GM23338 (cell line): ENCODE data around the gene RGS6. TPM values are rescaled to one million over a fixed set of nuclear protein-coding genes. Genes with fewer than 3 reads are reported as not detected.

Experiments used
- ATAC-seq: fragments of 200-7000 bp; cut with Tn5 transposase; 3 replicates; pipeline ENCODE4 v1.9.1; 2020
- DNase-seq: peaks from one replicate; pipeline ENCODE4 v3.0.0-alpha.2; 2015; ENCODE audit warnings: low spot score
- H2AFZ ChIP-seq: fragments of 200-600 bp; sonication (generic); 2 replicates; pipeline ENCODE4 v1.8.0; 2016; ENCODE audit warnings: antibody characterized with exemption, mild to moderate bottlenecking, moderate library complexity
- H3F3A ChIP-seq: fragments of 200-600 bp; sonication (generic); replicated peaks from 2 replicates; pipeline ENCODE4 v1.8.0; 2017; ENCODE audit warnings: antibody characterized with exemption, mixed run types, low read depth
- H3K27ac ChIP-seq: fragments of 200-600 bp; sonication (generic); 2 replicates; pipeline ENCODE4 v1.6.1; 2016; ENCODE audit warnings: low read depth
- H3K27me3 ChIP-seq: fragments of 200-600 bp; sonication (generic); 2 replicates; pipeline ENCODE4 v1.8.0; 2016; ENCODE audit warnings: mild to moderate bottlenecking, mixed run types, moderate library complexity; ENCODE audit not compliant: insufficient read depth
- H3K36me3 ChIP-seq: fragments of 200-600 bp; sonication (generic); 2 replicates; pipeline ENCODE4 v1.8.0; 2016; ENCODE audit warnings: mild to moderate bottlenecking; ENCODE audit not compliant: insufficient read depth
- H3K4me1 ChIP-seq: fragments of 200-600 bp; sonication (generic); 2 replicates; pipeline ENCODE4 v1.8.0; 2016; ENCODE audit warnings: mild to moderate bottlenecking, moderate library complexity; ENCODE audit not compliant: insufficient read depth
- H3K4me2 ChIP-seq: fragments of 200-600 bp; sonication (generic); 2 replicates; pipeline ENCODE4 v1.7.1; 2017; ENCODE audit warnings: mixed run types
- H3K4me3 ChIP-seq: fragments of 200-600 bp; sonication (generic); 2 replicates; pipeline ENCODE4 v1.6.1; 2016; ENCODE audit warnings: mixed run types
- H3K79me2 ChIP-seq: fragments of 200-600 bp; sonication (generic); replicated peaks from 2 replicates; pipeline ENCODE4 v1.8.0; 2017; ENCODE audit warnings: mild to moderate bottlenecking; ENCODE audit not compliant: insufficient read depth
- H3K9me2 ChIP-seq: fragments of 200-600 bp; sonication (generic); 2 replicates; pipeline ENCODE4 v1.8.0; 2017; ENCODE audit not compliant: insufficient read depth
- H4K20me1 ChIP-seq: fragments of 200-600 bp; sonication (generic); replicated peaks from 2 replicates; pipeline ENCODE4 v1.8.0; 2017; ENCODE audit warnings: mild to moderate bottlenecking; ENCODE audit not compliant: insufficient read depth
- H3K27ac Mint-ChIP-seq: 2 replicates; pipeline ENCODE4 v1.8.0; 2020; ENCODE audit warnings: inconsistent platforms, mild to moderate bottlenecking, moderate library complexity, mixed read lengths
- H3K27me3 Mint-ChIP-seq: 3 replicates; pipeline ENCODE4 v1.8.0; 2022; ENCODE audit warnings: low read depth, mild to moderate bottlenecking, moderate library complexity, mixed read lengths, inconsistent platforms; ENCODE audit not compliant: insufficient read depth, poor library complexity
- H3K36me3 Mint-ChIP-seq: 3 replicates; pipeline ENCODE4 v1.8.0; 2021; ENCODE audit warnings: low read depth, mild to moderate bottlenecking, inconsistent platforms, moderate library complexity, mixed read lengths
- H3K4me1 Mint-ChIP-seq: 3 replicates; pipeline ENCODE4 v1.8.0; 2020; ENCODE audit warnings: mild to moderate bottlenecking, inconsistent platforms, mixed read lengths
- H3K4me3 Mint-ChIP-seq: 3 replicates; pipeline ENCODE4 v1.8.0; 2021; ENCODE audit warnings: moderate library complexity, mild to moderate bottlenecking, inconsistent platforms, mixed read lengths
- H3K9me3 Mint-ChIP-seq: 3 replicates; pipeline ENCODE4 v1.8.0; 2020; ENCODE audit warnings: moderate library complexity, mild to moderate bottlenecking, inconsistent platforms, mixed read lengths
- CTCF ChIP-seq, 2 experiments: fragments of 200-600 bp in 1 of 2; sonication (generic) in 1 of 2; conservative IDR thresholded peaks; 2 replicates each; pipeline versions ENCODE4 v1.5.1 to v1.6.1; 2016 to 2017; ENCODE audit warnings: antibody characterized with exemption in 2 of 2, low read depth in 2 of 2, mild to moderate bottlenecking in 2 of 2, moderate library complexity in 1 of 2
- EZH2phosphoT487 ChIP-seq: fragments of 200-600 bp; sonication (generic); IDR thresholded peaks from one replicate; pipeline ENCODE4 v1.8.1; 2018; ENCODE audit warnings: antibody characterized with exemption; ENCODE audit not compliant: unreplicated experiment
- JUNB ChIP-seq: IDR thresholded peaks from one replicate; pipeline ENCODE4 v1.6.1; 2016; ENCODE audit warnings: antibody characterized with exemption; ENCODE audit not compliant: unreplicated experiment
- NANOG ChIP-seq: IDR thresholded peaks from 2 replicates; pipeline ENCODE4 v1.6.1; 2016; ENCODE audit warnings: antibody characterized with exemption, borderline replicate concordance
- POLR2AphosphoS5 ChIP-seq: IDR thresholded peaks from 2 replicates; pipeline ENCODE4 v1.6.1; 2016; ENCODE audit warnings: antibody characterized with exemption, low read depth
- REST ChIP-seq: IDR thresholded peaks from one replicate; pipeline ENCODE4 v1.6.1; 2018; ENCODE audit warnings: antibody characterized with exemption; ENCODE audit not compliant: unreplicated experiment
- STAT1 ChIP-seq: IDR thresholded peaks from one replicate; pipeline ENCODE4 v1.6.1; 2016; ENCODE audit warnings: antibody characterized with exemption; ENCODE audit not compliant: unreplicated experiment
- ZNF331 ChIP-seq: fragments of 250-450 bp; sonication (Bioruptor Pico); IDR thresholded peaks from 2 replicates; pipeline ENCODE4 v1.5.0; 2020; ENCODE audit warnings: low read depth, mild to moderate bottlenecking, moderate library complexity
- ZNF462 ChIP-seq: fragments of 250-450 bp; sonication (Bioruptor Pico); IDR thresholded peaks from 2 replicates; pipeline ENCODE4 v1.5.0; 2020; ENCODE audit warnings: mild to moderate bottlenecking, moderate library complexity
- polyA plus RNA-seq: library from polyadenylated mRNA; unstranded; fragments of >200 nt; fragmentation: Nextera tagmentation; extraction: Ambion mirVana; gene quantifications from 2 replicates; pipeline ENCODE4 v1.2.1, GENCODE V29; 2016
- total RNA-seq: library from RNA; depleted of rRNA; stranded (reverse); fragments of >200 nt; shearing (Covaris generic); gene quantifications from 2 replicates; pipeline ENCODE4 v1.2.3, GENCODE V29; 2014

The RGS6 gene
- total and polyA plus RNA-seq, 2 experiments from 2014 or later, result 0.66 to 0.83 TPM

GRCh38 chr14:72479461-72479931 is 547.3 kb downstream of the RGS6 start:
- TF ChIP-seq EZH2phosphoT487 (no peak), STAT1 (no peak), REST (no peak), ZNF331 (CRISPR knock-in tag) (no peak), POLR2AphosphoS5 (no peak), ZNF462 (CRISPR knock-in tag) (no peak), CTCF (conservative IDR thresholded peaks at IDR 0.05; ENCODE audit: low read depth in 2 of 2) (no peak), JUNB (no peak), NANOG (no peak)
- Histone ChIP-seq H3K4me1 (peaks cover 11% of the 10 kb centered on the region), H3K9me2 (peaks cover 3% of the 10 kb centered on the region; the same call in 1 of the 2 replicates), H3K4me3 (no peak overlapping the region), H3F3A (no peaks in the 10 kb centered on the region), H3K4me2 (no peak overlapping the region), H3K36me3 (no peaks in the 10 kb centered on the region; the same call in 1 of the 2 replicates), H3K27me3 (no peaks in the 10 kb centered on the region), H3K79me2 (no peaks in the 10 kb centered on the region), H3K27ac (no peak overlapping the region), H4K20me1 (no peaks in the 10 kb centered on the region), H2AFZ (peak overlapping the region; percentile 72; the same call in 1 of the 2 replicates)
- H3K27ac Mint-ChIP-seq, result no peak overlapping the region
- DNase-seq, result no peak
- peak; percentile 78 for ATAC-seq
- no peak overlapping the region; the same call in 2 of the 3 replicates for H3K4me3 Mint-ChIP-seq
- H3K4me1 Mint-ChIP-seq, result peaks cover 29% of the 10 kb centered on the region
- H3K9me3 Mint-ChIP-seq, result peaks cover 7% of the 10 kb centered on the region; the same call in 2 of the 3 replicates
- H3K36me3 Mint-ChIP-seq, result no peaks in the 10 kb centered on the region
- peaks cover 7% of the 10 kb centered on the region for H3K27me3 Mint-ChIP-seq
